ENCODE data around the gene ZNF618. TPM values are rescaled to one million over a fixed set of nuclear protein-coding genes. Genes with fewer than 3 reads are reported as not detected.

ZNF618 gene
- total RNA-seq, 2 donors from 2014 or later, result 11.9 to 17.1 TPM

- TF ChIP-seq CTCF (IDR thresholded peaks at IDR 0.05), result no peak
- no peak for TF ChIP-seq POLR2A (IDR thresholded peaks at IDR 0.05)
- peak; percentile 57 for ATAC-seq
- H3K4me3 ChIP-seq, result no peak overlapping the region
Measured at GRCh38 chr9:113886466-113886865, 10.4 kb downstream of the ZNF618 start.

GRCh38 chr9:113886933-113887332 is 10.8 kb downstream of the ZNF618 start:
- Histone ChIP-seq H3K27me3 (no peaks in the 10 kb centered on the region), H3K4me1 (peaks cover 18% of the 10 kb centered on the region), H3K9me3 (no peaks in the 10 kb centered on the region), H3K36me3 (replicated peaks in 1 of 2; ENCODE audit: insufficient read depth in 1 of 2, low read depth in 2 of 2) (no peaks in the 10 kb centered on the region), H3K27ac (peak overlapping the region in 2 of 4 donors; percentile 41 to 47), H3K4me3 (no peak overlapping the region)
- ATAC-seq (no peak), DNase-seq (no peak)
- intact Hi-C loops (cut with DNase I), result no loop called here
- no peak for TF ChIP-seq CTCF (IDR thresholded peaks at IDR 0.05)
- no peak for TF ChIP-seq POLR2A (IDR thresholded peaks at IDR 0.05)
- WGBS, 2 donors, result 42 to 57% methylated on average over 2 of the region's 2 CpGs

More at GRCh38 chr9:113886466-113886865, 10.4 kb downstream of the ZNF618 start:
- H3K4me1 ChIP-seq, result peaks cover 20% of the 10 kb centered on the region
- intact Hi-C loops (cut with DNase I), result no loop called here
- no peaks in the 10 kb centered on the region for H3K9me3 ChIP-seq
- DNase-seq, result no peak
- WGBS, 2 donors, result 50 to 54% methylated on average over 1 of the region's 1 CpG
- H3K27ac ChIP-seq, result peak overlapping the region in 2 of 4 donors; percentile 24 to 35
- H3K36me3 ChIP-seq (replicated peaks in 1 of 2; ENCODE audit: insufficient read depth in 1 of 2, low read depth in 2 of 2), result no peaks in the 10 kb centered on the region
- no peaks in the 10 kb centered on the region for H3K27me3 ChIP-seq

- no peak for DNase-seq
- Histone ChIP-seq H3K27ac (peak overlapping the region in 2 of 4 donors; percentile 41 to 47), H3K9me3 (no peaks in the 10 kb centered on the region), H3K36me3 (replicated peaks in 1 of 2; ENCODE audit: insufficient read depth in 1 of 2, low read depth in 2 of 2) (no peaks in the 10 kb centered on the region), H3K4me1 (peaks cover 18% of the 10 kb centered on the region), H3K27me3 (no peaks in the 10 kb centered on the region), H3K4me3 (no peak overlapping the region)
- WGBS, 2 donors, result 74 to 80% methylated on average over 5 of the region's 5 CpGs
- TF ChIP-seq CTCF (IDR thresholded peaks at IDR 0.05) (no peak), POLR2A (IDR thresholded peaks at IDR 0.05) (no peak)
- no peak for ATAC-seq
- intact Hi-C loops (cut with DNase I), result no loop called here
Measured at GRCh38 chr9:113887436-113887835, 11.3 kb downstream of the ZNF618 start.

GRCh38 chr9:113888336-113888735 is 12.2 kb downstream of the ZNF618 start:
- intact Hi-C loops (cut with DNase I), result no loop called here
- Histone ChIP-seq H3K27me3 (no peaks in the 10 kb centered on the region), H3K4me1 (peaks cover 25% of the 10 kb centered on the region), H3K4me3 (no peak overlapping the region), H3K36me3 (replicated peaks in 1 of 2; ENCODE audit: insufficient read depth in 1 of 2, low read depth in 2 of 2) (no peaks in the 10 kb centered on the region), H3K27ac (peak overlapping the region in 1 of 4 donors; percentile 9), H3K9me3 (no peaks in the 10 kb centered on the region)
- no peak for DNase-seq
- TF ChIP-seq CTCF (IDR thresholded peaks at IDR 0.05) (no peak), POLR2A (IDR thresholded peaks at IDR 0.05) (no peak)
- ATAC-seq, result peak; percentile 26
- 64 to 65% methylated on average over 8 of the region's 8 CpGs for WGBS, 2 donors

GRCh38 chr9:113888976-113889375 is 12.9 kb downstream of the ZNF618 start:
- DNase-seq (no peak), ATAC-seq (no peak)
- no peaks in the 10 kb centered on the region for H3K9me3 ChIP-seq
- no peaks in the 10 kb centered on the region for H3K27me3 ChIP-seq
- 92 to 96% methylated on average over 4 of the region's 4 CpGs for WGBS, 2 donors
- TF ChIP-seq CTCF (IDR thresholded peaks at IDR 0.05) (no peak), POLR2A (IDR thresholded peaks at IDR 0.05) (no peak)
- H3K27ac ChIP-seq, result no peak overlapping the region
- H3K36me3 ChIP-seq (replicated peaks in 1 of 2; ENCODE audit: insufficient read depth in 1 of 2, low read depth in 2 of 2), result no peaks in the 10 kb centered on the region
- H3K4me1 ChIP-seq, result peaks cover 25% of the 10 kb centered on the region
- no peak overlapping the region for H3K4me3 ChIP-seq
- intact Hi-C loops (cut with DNase I), result no loop called here
